Peyer's patch (tissue), 4 donors: Measurements from ENCODE around the gene GSTA2. TPM values are rescaled to one million over a fixed set of nuclear protein-coding genes. Genes with fewer than 3 reads are reported as not detected.

ENCODE experiments used
- DNase-seq, 3 donors: peaks; one replicate each; pipeline ENCODE4 v3.0.0-alpha.2; 2017 to 2019
- H3K27ac ChIP-seq, 4 donors: fragments of 200-600 bp; sonication (generic); one replicate each; pipeline ENCODE4 v1.5.1; 2016 to 2019
- H3K27me3 ChIP-seq, 2 donors: fragments of 200-600 bp; sonication (generic); one replicate each; pipeline ENCODE4 v1.5.1; 2019
- H3K36me3 ChIP-seq, 3 donors: fragments of 200-600 bp; sonication (generic); one replicate each; pipeline ENCODE4 v1.5.1; 2016 to 2019
- H3K4me1 ChIP-seq, 4 donors: fragments of 200-600 bp; sonication (generic); one replicate each; pipeline ENCODE4 v1.5.1; 2016 to 2019
- H3K4me3 ChIP-seq, 4 donors: fragments of 200-600 bp; sonication (generic); 1 replicate in 3 of 4; 2 replicates in 1 of 4; pipeline ENCODE4 v1.5.1; 2016 to 2019; ENCODE audit warnings: mild to moderate bottlenecking in 1 of 4
- H3K9me3 ChIP-seq, 4 donors: fragments of 200-600 bp; sonication (generic); one replicate each; pipeline ENCODE4 v1.5.1; 2016 to 2019; ENCODE audit warnings: mild to moderate bottlenecking in 1 of 4
- CTCF ChIP-seq, 6 experiments: fragments of 450-650 bp in 4 of 6; fragments of 200-600 bp in 2 of 6; sonication (generic) in 1 of 6; IDR thresholded peaks; one replicate each; pipeline ENCODE4 v1.5.1; 2017 to 2019; ENCODE audit warnings: antibody characterized with exemption in 6 of 6, mild to moderate bottlenecking in 3 of 6, moderate library complexity in 1 of 6
- POLR2A ChIP-seq, 2 donors: fragments of 450-650 bp; IDR thresholded peaks; one replicate each; pipeline ENCODE4 v1.5.1; 2017; ENCODE audit warnings: antibody characterized with exemption in 2 of 2, mild to moderate bottlenecking in 2 of 2, moderate library complexity in 2 of 2
- total RNA-seq, 4 donors: library from RNA; depleted of rRNA; stranded (reverse); fragments of >200 nt; gene quantifications; one replicate each; pipeline ENCODE4 v1.1.0, GENCODE V29; 2016

GSTA2 gene
- total RNA-seq, 4 donors from 2014 or later = 15.7 to 92.2 (median 58.4) TPM

GRCh38 chr6:52726741-52727535 is 36.3 kb downstream of the GSTA2 start:
- no peak overlapping the region for H3K4me3 ChIP-seq
- H3K4me1 ChIP-seq = peaks cover 0 to 15% (median 0%) of the 10 kb centered on the region in 4 donors
- TF ChIP-seq POLR2A (IDR thresholded peaks at IDR 0.05) = no peak
- TF ChIP-seq CTCF (IDR thresholded peaks at IDR 0.05) = no peak
- H3K27me3 ChIP-seq = no peaks in the 10 kb centered on the region
- no peaks in the 10 kb centered on the region for H3K9me3 ChIP-seq
- peak overlapping the region in 2 of 4 donors; percentile 9 to 81 for H3K27ac ChIP-seq
- H3K36me3 ChIP-seq = no peaks in the 10 kb centered on the region
- DNase-seq = no peak

- Histone ChIP-seq H3K4me1 (peaks cover 0 to 15% (median 0%) of the 10 kb centered on the region in 4 donors), H3K4me3 (no peak overlapping the region), H3K9me3 (no peaks in the 10 kb centered on the region), H3K36me3 (no peaks in the 10 kb centered on the region), H3K27ac (peak overlapping the region in 2 of 4 donors; percentile 9 to 81), H3K27me3 (no peaks in the 10 kb centered on the region)
- no peak for TF ChIP-seq POLR2A (IDR thresholded peaks at IDR 0.05)
- TF ChIP-seq CTCF (IDR thresholded peaks at IDR 0.05) = no peak
- DNase-seq = no peak
These were observed 37.1 kb downstream of the GSTA2 start for GRCh38 chr6:52726193-52726542.

GRCh38 chr6:52725535-52726192 is 37.6 kb downstream of the GSTA2 start:
- DNase-seq = peak in 1 of 3 donors; percentile 53
- no peaks in the 10 kb centered on the region for H3K9me3 ChIP-seq
- H3K27ac ChIP-seq = peak overlapping the region in 3 of 4 donors; percentile 58 to 81 (median 77)
- H3K36me3 ChIP-seq = no peaks in the 10 kb centered on the region
- TF ChIP-seq POLR2A (IDR thresholded peaks at IDR 0.05) (no peak), CTCF (IDR thresholded peaks at IDR 0.05) (no peak)
- peaks cover 0 to 15% (median 0%) of the 10 kb centered on the region in 4 donors for H3K4me1 ChIP-seq
- no peaks in the 10 kb centered on the region for H3K27me3 ChIP-seq
- H3K4me3 ChIP-seq = no peak overlapping the region

GRCh38 chr6:52725143-52725534 is 38.1 kb downstream of the GSTA2 start:
- TF ChIP-seq CTCF (IDR thresholded peaks at IDR 0.05) = no peak
- TF ChIP-seq POLR2A (IDR thresholded peaks at IDR 0.05) = no peak
- DNase-seq = peak in 2 of 3 donors; percentile 50 to 60
- H3K4me1 ChIP-seq = peaks cover 0 to 15% (median 0%) of the 10 kb centered on the region in 4 donors
- H3K27ac ChIP-seq = peak overlapping the region in 3 of 4 donors; percentile 58 to 81 (median 77)
- no peaks in the 10 kb centered on the region for H3K9me3 ChIP-seq
- no peaks in the 10 kb centered on the region for H3K27me3 ChIP-seq
- H3K4me3 ChIP-seq = no peak overlapping the region
- no peaks in the 10 kb centered on the region for H3K36me3 ChIP-seq

- Histone ChIP-seq H3K4me1 (peaks cover 0 to 15% (median 0%) of the 10 kb centered on the region in 4 donors), H3K4me3 (no peak overlapping the region), H3K36me3 (no peaks in the 10 kb centered on the region), H3K27me3 (no peaks in the 10 kb centered on the region), H3K27ac (peak overlapping the region in 3 of 4 donors; percentile 58 to 81 (median 77)), H3K9me3 (no peaks in the 10 kb centered on the region)
- DNase-seq = peak; percentile 46 to 89 (median 83)
- TF ChIP-seq CTCF (IDR thresholded peaks at IDR 0.05) (peak in 5 of 6 experiments; percentile 18 to 89 (median 79)), POLR2A (IDR thresholded peaks at IDR 0.05) (no peak)
These were observed 38.7 kb downstream of the GSTA2 start for GRCh38 chr6:52724406-52725121.
